ENCODE results near the gene SPINT1.
A peak's percentile ranks its signal among the peaks of the same experiment; 100 is the strongest.

SPINT1 gene

DNA sequence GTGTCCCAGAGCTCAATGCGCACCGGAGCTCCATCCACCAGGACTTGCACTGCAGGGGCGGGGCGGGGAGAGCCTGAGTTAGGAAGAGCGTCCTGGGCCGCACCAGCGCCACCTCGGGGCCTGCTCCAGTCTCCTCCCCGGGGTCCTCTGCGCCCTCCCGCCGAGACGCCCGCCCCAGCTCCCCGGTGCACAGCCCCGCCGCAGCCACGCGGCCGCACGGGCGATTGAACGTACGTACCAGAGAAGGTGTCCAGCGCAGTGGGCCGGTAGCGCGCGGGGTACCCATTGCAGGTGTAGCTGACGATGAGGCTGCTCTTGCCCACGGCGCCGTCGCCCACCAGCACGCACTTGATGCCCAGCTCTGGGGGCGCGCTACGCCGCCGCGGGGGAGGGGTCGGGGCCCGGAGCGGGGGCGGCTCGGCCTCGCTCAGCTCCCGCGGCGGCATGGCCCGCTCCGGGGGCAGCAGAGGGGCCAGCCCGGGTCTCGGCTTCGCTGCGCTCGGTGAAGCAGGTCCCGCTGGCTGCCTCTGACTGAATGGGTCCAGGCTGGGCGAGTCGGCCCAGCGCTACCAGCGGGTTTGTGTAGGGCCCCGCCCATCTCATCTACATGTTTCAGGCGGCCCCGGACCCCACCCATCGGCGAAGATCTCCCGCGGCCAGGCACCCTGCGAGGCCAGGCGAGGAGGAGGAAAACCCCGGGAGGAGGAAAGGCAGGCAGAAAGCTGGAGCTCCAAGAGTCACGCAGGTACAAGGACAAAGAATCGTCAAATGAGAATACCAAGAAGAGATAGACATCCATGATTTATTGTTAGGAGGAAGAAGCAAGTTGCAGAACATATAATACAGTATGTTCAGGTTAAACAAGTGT is 30.1 kb downstream of the SPINT1 start, which contains the start of gene RHOV (continued):
- TF ChIP-seq, protein P1, sequence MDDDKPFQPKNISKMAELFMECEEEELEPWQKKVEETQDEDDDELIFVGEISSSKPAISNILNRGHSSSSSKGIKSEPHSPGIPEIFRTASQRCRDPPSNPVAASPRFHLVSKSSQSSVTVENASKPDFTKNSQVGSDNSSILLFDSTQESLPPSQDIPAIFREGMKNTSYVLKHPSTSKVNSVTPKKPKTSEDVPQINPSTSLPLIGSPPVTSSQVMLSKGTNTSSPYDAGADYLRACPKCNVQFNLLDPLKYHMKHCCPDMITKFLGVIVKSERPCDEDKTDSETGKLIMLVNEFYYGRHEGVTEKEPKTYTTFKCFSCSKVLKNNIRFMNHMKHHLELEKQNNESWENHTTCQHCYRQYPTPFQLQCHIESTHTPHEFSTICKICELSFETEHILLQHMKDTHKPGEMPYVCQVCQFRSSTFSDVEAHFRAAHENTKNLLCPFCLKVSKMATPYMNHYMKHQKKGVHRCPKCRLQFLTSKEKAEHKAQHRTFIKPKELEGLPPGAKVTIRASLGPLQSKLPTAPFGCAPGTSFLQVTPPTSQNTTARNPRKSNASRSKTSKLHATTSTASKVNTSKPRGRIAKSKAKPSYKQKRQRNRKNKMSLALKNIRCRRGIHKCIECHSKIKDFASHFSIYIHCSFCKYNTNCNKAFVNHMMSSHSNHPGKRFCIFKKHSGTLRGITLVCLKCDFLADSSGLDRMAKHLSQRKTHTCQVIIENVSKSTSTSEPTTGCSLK (tag by site-specific recombination; IDR thresholded peaks at IDR 0.05), result no peak
- TF ChIP-seq TRIM28 (IDR thresholded peaks at IDR 0.05; ENCODE audit: borderline replicate concordance, low read length) (no peak), ZNF660 (tag by site-specific recombination; IDR thresholded peaks at IDR 0.05) (no peak), OVOL3 (tag by site-specific recombination; IDR thresholded peaks at IDR 0.05) (no peak), ZEB2 (tag by site-specific recombination; IDR thresholded peaks at IDR 0.05) (peak; percentile 66), GLI4 (tag by site-specific recombination; IDR thresholded peaks at IDR 0.05) (no peak), SP3 (tag by site-specific recombination; IDR thresholded peaks at IDR 0.05) (no peak; the same call in 1 of the 2 replicates), ZNF785 (tag by site-specific recombination; IDR thresholded peaks at IDR 0.05) (no peak), ZNF776 (tag by site-specific recombination; IDR thresholded peaks at IDR 0.05; ENCODE audit: borderline replicate concordance) (no peak), SCRT1 (tag by site-specific recombination; IDR thresholded peaks at IDR 0.05; ENCODE audit: borderline replicate concordance) (no peak), HOXC10 (CRISPR knock-in tag; IDR thresholded peaks at IDR 0.05) (no peak), ZNF169 (tag by site-specific recombination; IDR thresholded peaks at IDR 0.05) (no peak), MZF1 (tag by site-specific recombination; IDR thresholded peaks at IDR 0.05; ENCODE audit: borderline replicate concordance) (peak; percentile 91), ZNF501 (tag by site-specific recombination; IDR thresholded peaks at IDR 0.05) (0 out of 2 replicates have a peak, but pooled peaks have one; percentile 43), ZNF311 (tag by site-specific recombination; IDR thresholded peaks at IDR 0.05; ENCODE audit: borderline replicate concordance) (no peak), ZNF621 (tag by site-specific recombination; IDR thresholded peaks at IDR 0.05) (no peak), ZNF274 (IDR thresholded peaks at IDR 0.05; ENCODE audit: low read length) (no peak), ZNF274 (tag by site-specific recombination; IDR thresholded peaks at IDR 0.05; ENCODE audit: borderline replicate concordance) (no peak), SETDB1 (IDR thresholded peaks at IDR 0.05; ENCODE audit: insufficient read length, low read length) (no peak), ZBTB48 (tag by site-specific recombination; IDR thresholded peaks at IDR 0.05) (peak; percentile 41; the same call in 1 of the 2 replicates), ZBTB20 (tag by site-specific recombination; IDR thresholded peaks at IDR 0.05) (peak; percentile 68; the same call in 1 of the 2 replicates)
- TF ChIP-seq, protein P2, sequence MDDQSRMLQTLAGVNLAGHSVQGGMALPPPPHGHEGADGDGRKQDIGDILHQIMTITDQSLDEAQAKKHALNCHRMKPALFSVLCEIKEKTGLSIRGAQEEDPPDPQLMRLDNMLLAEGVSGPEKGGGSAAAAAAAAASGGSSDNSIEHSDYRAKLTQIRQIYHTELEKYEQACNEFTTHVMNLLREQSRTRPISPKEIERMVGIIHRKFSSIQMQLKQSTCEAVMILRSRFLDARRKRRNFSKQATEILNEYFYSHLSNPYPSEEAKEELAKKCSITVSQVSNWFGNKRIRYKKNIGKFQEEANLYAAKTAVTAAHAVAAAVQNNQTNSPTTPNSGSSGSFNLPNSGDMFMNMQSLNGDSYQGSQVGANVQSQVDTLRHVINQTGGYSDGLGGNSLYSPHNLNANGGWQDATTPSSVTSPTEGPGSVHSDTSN (CRISPR knock-in tag; IDR thresholded peaks at IDR 0.05), result no peak
- TF ChIP-seq, protein P3, sequence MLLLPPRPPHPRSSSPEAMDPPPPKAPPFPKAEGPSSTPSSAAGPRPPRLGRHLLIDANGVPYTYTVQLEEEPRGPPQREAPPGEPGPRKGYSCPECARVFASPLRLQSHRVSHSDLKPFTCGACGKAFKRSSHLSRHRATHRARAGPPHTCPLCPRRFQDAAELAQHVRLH (tag by site-specific recombination; IDR thresholded peaks at IDR 0.05), result no peak
- TF ChIP-seq, protein P4, sequence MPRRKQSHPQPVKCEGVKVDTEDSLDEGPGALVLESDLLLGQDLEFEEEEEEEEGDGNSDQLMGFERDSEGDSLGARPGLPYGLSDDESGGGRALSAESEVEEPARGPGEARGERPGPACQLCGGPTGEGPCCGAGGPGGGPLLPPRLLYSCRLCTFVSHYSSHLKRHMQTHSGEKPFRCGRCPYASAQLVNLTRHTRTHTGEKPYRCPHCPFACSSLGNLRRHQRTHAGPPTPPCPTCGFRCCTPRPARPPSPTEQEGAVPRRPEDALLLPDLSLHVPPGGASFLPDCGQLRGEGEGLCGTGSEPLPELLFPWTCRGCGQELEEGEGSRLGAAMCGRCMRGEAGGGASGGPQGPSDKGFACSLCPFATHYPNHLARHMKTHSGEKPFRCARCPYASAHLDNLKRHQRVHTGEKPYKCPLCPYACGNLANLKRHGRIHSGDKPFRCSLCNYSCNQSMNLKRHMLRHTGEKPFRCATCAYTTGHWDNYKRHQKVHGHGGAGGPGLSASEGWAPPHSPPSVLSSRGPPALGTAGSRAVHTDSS (tag by site-specific recombination; IDR thresholded peaks at IDR 0.05), result no peak
- TF ChIP-seq, protein P5, sequence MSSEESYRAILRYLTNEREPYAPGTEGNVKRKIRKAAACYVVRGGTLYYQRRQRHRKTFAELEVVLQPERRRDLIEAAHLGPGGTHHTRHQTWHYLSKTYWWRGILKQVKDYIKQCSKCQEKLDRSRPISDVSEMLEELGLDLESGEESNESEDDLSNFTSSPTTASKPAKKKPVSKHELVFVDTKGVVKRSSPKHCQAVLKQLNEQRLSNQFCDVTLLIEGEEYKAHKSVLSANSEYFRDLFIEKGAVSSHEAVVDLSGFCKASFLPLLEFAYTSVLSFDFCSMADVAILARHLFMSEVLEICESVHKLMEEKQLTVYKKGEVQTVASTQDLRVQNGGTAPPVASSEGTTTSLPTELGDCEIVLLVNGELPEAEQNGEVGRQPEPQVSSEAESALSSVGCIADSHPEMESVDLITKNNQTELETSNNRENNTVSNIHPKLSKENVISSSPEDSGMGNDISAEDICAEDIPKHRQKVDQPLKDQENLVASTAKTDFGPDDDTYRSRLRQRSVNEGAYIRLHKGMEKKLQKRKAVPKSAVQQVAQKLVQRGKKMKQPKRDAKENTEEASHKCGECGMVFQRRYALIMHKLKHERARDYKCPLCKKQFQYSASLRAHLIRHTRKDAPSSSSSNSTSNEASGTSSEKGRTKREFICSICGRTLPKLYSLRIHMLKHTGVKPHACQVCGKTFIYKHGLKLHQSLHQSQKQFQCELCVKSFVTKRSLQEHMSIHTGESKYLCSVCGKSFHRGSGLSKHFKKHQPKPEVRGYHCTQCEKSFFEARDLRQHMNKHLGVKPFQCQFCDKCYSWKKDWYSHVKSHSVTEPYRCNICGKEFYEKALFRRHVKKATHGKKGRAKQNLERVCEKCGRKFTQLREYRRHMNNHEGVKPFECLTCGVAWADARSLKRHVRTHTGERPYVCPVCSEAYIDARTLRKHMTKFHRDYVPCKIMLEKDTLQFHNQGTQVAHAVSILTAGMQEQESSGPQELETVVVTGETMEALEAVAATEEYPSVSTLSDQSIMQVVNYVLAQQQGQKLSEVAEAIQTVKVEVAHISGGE (tag by site-specific recombination; conservative IDR thresholded peaks at IDR 0.05; ENCODE audit: low read depth), result no peak; the same call in 1 of the 2 replicates
- TF ChIP-seq, protein P6, sequence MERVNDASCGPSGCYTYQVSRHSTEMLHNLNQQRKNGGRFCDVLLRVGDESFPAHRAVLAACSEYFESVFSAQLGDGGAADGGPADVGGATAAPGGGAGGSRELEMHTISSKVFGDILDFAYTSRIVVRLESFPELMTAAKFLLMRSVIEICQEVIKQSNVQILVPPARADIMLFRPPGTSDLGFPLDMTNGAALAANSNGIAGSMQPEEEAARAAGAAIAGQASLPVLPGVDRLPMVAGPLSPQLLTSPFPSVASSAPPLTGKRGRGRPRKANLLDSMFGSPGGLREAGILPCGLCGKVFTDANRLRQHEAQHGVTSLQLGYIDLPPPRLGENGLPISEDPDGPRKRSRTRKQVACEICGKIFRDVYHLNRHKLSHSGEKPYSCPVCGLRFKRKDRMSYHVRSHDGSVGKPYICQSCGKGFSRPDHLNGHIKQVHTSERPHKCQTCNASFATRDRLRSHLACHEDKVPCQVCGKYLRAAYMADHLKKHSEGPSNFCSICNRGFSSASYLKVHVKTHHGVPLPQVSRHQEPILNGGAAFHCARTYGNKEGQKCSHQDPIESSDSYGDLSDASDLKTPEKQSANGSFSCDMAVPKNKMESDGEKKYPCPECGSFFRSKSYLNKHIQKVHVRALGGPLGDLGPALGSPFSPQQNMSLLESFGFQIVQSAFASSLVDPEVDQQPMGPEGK (tag by site-specific recombination; IDR thresholded peaks at IDR 0.05), result no peak; the same call in 1 of the 2 replicates
